Loucy (cell line): ENCODE results near the gene SDS.

Experiments used
- H2AFZ ChIP-seq: fragments of 200-600 bp; sonication (generic); 2 replicates; pipeline ENCODE4 v1.6.0; 2016; ENCODE audit warnings: antibody characterized with exemption, mild to moderate bottlenecking, low read length, moderate library complexity
- H3F3A ChIP-seq: fragments of 200-600 bp; 2 replicates; pipeline ENCODE4 v1.6.0; 2016; ENCODE audit warnings: antibody characterized with exemption, low read depth, mild to moderate bottlenecking
- H3K27me3 ChIP-seq: fragments of 200-600 bp; sonication (generic); 2 replicates; pipeline ENCODE4 v1.6.1; 2014; ENCODE audit warnings: low read length, mild to moderate bottlenecking; ENCODE audit not compliant: insufficient read depth, poor library complexity, severe bottlenecking
- H3K36me3 ChIP-seq: fragments of 200-600 bp; sonication (generic); 2 replicates; pipeline ENCODE4 v1.6.1; 2016; ENCODE audit warnings: low read length; ENCODE audit not compliant: insufficient read depth
- H3K4me1 ChIP-seq: fragments of 200-600 bp; sonication (generic); 2 replicates; pipeline ENCODE4 v1.5.1; 2014; ENCODE audit warnings: low read length, mild to moderate bottlenecking; ENCODE audit not compliant: insufficient read depth, poor library complexity, severe bottlenecking
- H3K4me2 ChIP-seq: fragments of 200-600 bp; sonication (generic); 2 replicates; pipeline ENCODE4 v1.6.0; 2014; ENCODE audit warnings: antibody characterized with exemption, low read length, low read depth, mild to moderate bottlenecking; ENCODE audit not compliant: poor library complexity, severe bottlenecking
- H3K4me3 ChIP-seq: fragments of 200-600 bp; sonication (generic); 2 replicates; pipeline ENCODE4 v1.5.1; 2014; ENCODE audit warnings: low read length, mild to moderate bottlenecking, mixed read lengths; ENCODE audit not compliant: poor library complexity, severe bottlenecking
- H3K79me2 ChIP-seq: fragments of 200-600 bp; sonication (generic); 2 replicates; pipeline ENCODE4 v1.6.1; 2014; ENCODE audit warnings: low read length; ENCODE audit not compliant: insufficient read depth
- H3K9ac ChIP-seq: fragments of 200-600 bp; sonication (generic); 2 replicates; pipeline ENCODE4 v1.6.0; 2014; ENCODE audit warnings: mild to moderate bottlenecking, low read depth, low read length, moderate library complexity; ENCODE audit not compliant: poor library complexity, severe bottlenecking
- H3K9me2 ChIP-seq: fragments of 200-600 bp; sonication (generic); replicated peaks from 2 replicates; pipeline ENCODE4 v1.6.1; 2016; ENCODE audit warnings: low read depth, low read length, mixed read lengths
- H3K9me3 ChIP-seq: fragments of 200-600 bp; sonication (generic); 2 replicates; pipeline ENCODE4 v1.6.1; 2014; ENCODE audit warnings: mild to moderate bottlenecking, antibody characterized with exemption, low read length, low read depth; ENCODE audit not compliant: insufficient read depth
- H4K20me1 ChIP-seq: fragments of 200-600 bp; sonication (generic); 2 replicates; pipeline ENCODE4 v1.6.0; 2014; ENCODE audit warnings: antibody characterized with exemption, low read length, mild to moderate bottlenecking; ENCODE audit not compliant: insufficient read depth, poor library complexity, severe bottlenecking
- CTCF ChIP-seq: fragments of 200-600 bp; sonication (generic); conservative IDR thresholded peaks from 2 replicates; pipeline ENCODE4 v1.5.1; 2014; ENCODE audit warnings: mild to moderate bottlenecking, antibody characterized with exemption, low read length
- EZH2phosphoT487 ChIP-seq: fragments of 200-600 bp; IDR thresholded peaks from 2 replicates; pipeline ENCODE4 v1.6.1; 2018; ENCODE audit warnings: antibody characterized with exemption, mild to moderate bottlenecking, moderate library complexity, borderline replicate concordance

SDS gene

GRCh38 chr12:113388351-113388750 lies 15.3 kb downstream of the SDS start:
- H2AFZ ChIP-seq: no peak overlapping the region
- TF ChIP-seq CTCF (no peak), EZH2phosphoT487 (no peak)
- H3K9me3 ChIP-seq: no peaks in the 10 kb centered on the region
- no peaks in the 10 kb centered on the region for H3F3A ChIP-seq
- no peak overlapping the region for H3K4me3 ChIP-seq
- no peaks in the 10 kb centered on the region for H3K36me3 ChIP-seq
- H3K9ac ChIP-seq: no peak overlapping the region
- H3K9me2 ChIP-seq: no peaks in the 10 kb centered on the region
- H3K4me2 ChIP-seq: no peak overlapping the region
- H3K79me2 ChIP-seq: no peaks in the 10 kb centered on the region
- no peaks in the 10 kb centered on the region for H3K4me1 ChIP-seq
- no peaks in the 10 kb centered on the region for H3K27me3 ChIP-seq
- H4K20me1 ChIP-seq: no peaks in the 10 kb centered on the region

- Histone ChIP-seq H3K9me2 (no peaks in the 10 kb centered on the region), H3K4me1 (no peaks in the 10 kb centered on the region), H3K27me3 (no peaks in the 10 kb centered on the region), H3K36me3 (no peaks in the 10 kb centered on the region), H3F3A (no peaks in the 10 kb centered on the region), H3K4me2 (no peak overlapping the region), H3K79me2 (no peaks in the 10 kb centered on the region), H3K9me3 (no peaks in the 10 kb centered on the region), H3K9ac (no peak overlapping the region), H4K20me1 (no peaks in the 10 kb centered on the region), H3K4me3 (no peak overlapping the region), H2AFZ (no peak overlapping the region)
- TF ChIP-seq EZH2phosphoT487 (no peak), CTCF (no peak)
These were observed 16.1 kb downstream of the SDS start for GRCh38 chr12:113387631-113388030.

- no peak overlapping the region for H3K4me2 ChIP-seq
- H2AFZ ChIP-seq: no peak overlapping the region
- H3K9me2 ChIP-seq: no peaks in the 10 kb centered on the region
- H3K9ac ChIP-seq: no peak overlapping the region
- H3K79me2 ChIP-seq: no peaks in the 10 kb centered on the region
- no peaks in the 10 kb centered on the region for H4K20me1 ChIP-seq
- no peaks in the 10 kb centered on the region for H3K9me3 ChIP-seq
- H3K36me3 ChIP-seq: no peaks in the 10 kb centered on the region
- no peaks in the 10 kb centered on the region for H3K27me3 ChIP-seq
- H3F3A ChIP-seq: no peaks in the 10 kb centered on the region
- TF ChIP-seq CTCF (no peak), EZH2phosphoT487 (no peak)
- no peak overlapping the region for H3K4me3 ChIP-seq
- H3K4me1 ChIP-seq: no peaks in the 10 kb centered on the region
These were observed 16.7 kb downstream of the SDS start for GRCh38 chr12:113386866-113387566.
